Mucosa of stomach (tissue), 1 donor: ENCODE measurements around the gene CABLES1.

ENCODE experiments used
- H3K27me3 ChIP-seq: one replicate; pipeline ENCODE4 v1.7.0; 2013; ENCODE audit warnings: mild to moderate bottlenecking, low read length; ENCODE audit not compliant: control insufficient read depth, insufficient read depth
- H3K36me3 ChIP-seq: one replicate; pipeline ENCODE4 v1.7.0; 2013; ENCODE audit warnings: low read length; ENCODE audit not compliant: control insufficient read depth, insufficient read depth
- H3K4me1 ChIP-seq: one replicate; pipeline ENCODE4 v1.7.0; 2013; ENCODE audit warnings: mild to moderate bottlenecking, low read length; ENCODE audit not compliant: control insufficient read depth, insufficient read depth
- H3K4me3 ChIP-seq: one replicate; pipeline ENCODE4 v1.7.0; 2013; ENCODE audit warnings: low read length
- H3K9ac ChIP-seq: one replicate; pipeline ENCODE4 v1.7.0; 2013; ENCODE audit warnings: mild to moderate bottlenecking, low read length, moderate library complexity
- H3K9me3 ChIP-seq: one replicate; pipeline ENCODE4 v1.7.0; 2013; ENCODE audit warnings: mild to moderate bottlenecking, low read length, moderate library complexity; ENCODE audit not compliant: control insufficient read depth
- donor health status: Pancreatic carcinoma.

CABLES1 gene

GRCh38 chr18:23115683-23116096 is 19.6 kb upstream of the CABLES1 start:
- H3K4me1 ChIP-seq = peaks cover 19% of the 10 kb centered on the region
- H3K27me3 ChIP-seq = no peaks in the 10 kb centered on the region
- H3K36me3 ChIP-seq = no peaks in the 10 kb centered on the region
- no peak overlapping the region for H3K4me3 ChIP-seq
- H3K9me3 ChIP-seq = no peaks in the 10 kb centered on the region
- no peak overlapping the region for H3K9ac ChIP-seq

- Histone ChIP-seq H3K9ac (no peak overlapping the region), H3K4me3 (no peak overlapping the region), H3K9me3 (no peaks in the 10 kb centered on the region), H3K4me1 (peaks cover 3% of the 10 kb centered on the region), H3K27me3 (no peaks in the 10 kb centered on the region), H3K36me3 (no peaks in the 10 kb centered on the region)
Measured at GRCh38 chr18:23121133-23121532, 14.2 kb upstream of the CABLES1 start.

GRCh38 chr18:23122334-23123229 is 12.7 kb upstream of the CABLES1 start:
- no peaks in the 10 kb centered on the region for H3K4me1 ChIP-seq
- H3K36me3 ChIP-seq = no peaks in the 10 kb centered on the region
- no peak overlapping the region for H3K9ac ChIP-seq
- H3K27me3 ChIP-seq = no peaks in the 10 kb centered on the region
- H3K9me3 ChIP-seq = no peaks in the 10 kb centered on the region
- no peak overlapping the region for H3K4me3 ChIP-seq

GRCh38 chr18:23126376-23127056 is 8.8 kb upstream of the CABLES1 start:
- H3K36me3 ChIP-seq = no peaks in the 10 kb centered on the region
- H3K27me3 ChIP-seq = no peaks in the 10 kb centered on the region
- H3K4me3 ChIP-seq = no peak overlapping the region
- H3K9ac ChIP-seq = no peak overlapping the region
- no peaks in the 10 kb centered on the region for H3K9me3 ChIP-seq
- H3K4me1 ChIP-seq = peaks cover 10% of the 10 kb centered on the region

GRCh38 chr18:23127090-23127489 is 8.2 kb upstream of the CABLES1 start:
- H3K27me3 ChIP-seq = no peaks in the 10 kb centered on the region
- no peaks in the 10 kb centered on the region for H3K36me3 ChIP-seq
- no peak overlapping the region for H3K9ac ChIP-seq
- no peaks in the 10 kb centered on the region for H3K9me3 ChIP-seq
- no peak overlapping the region for H3K4me3 ChIP-seq
- peaks cover 10% of the 10 kb centered on the region for H3K4me1 ChIP-seq

GRCh38 chr18:23129355-23130002 is 5.8 kb upstream of the CABLES1 start:
- H3K4me1 ChIP-seq = peaks cover 16% of the 10 kb centered on the region
- no peak overlapping the region for H3K9ac ChIP-seq
- H3K27me3 ChIP-seq = no peaks in the 10 kb centered on the region
- H3K36me3 ChIP-seq = no peaks in the 10 kb centered on the region
- no peak overlapping the region for H3K4me3 ChIP-seq
- no peaks in the 10 kb centered on the region for H3K9me3 ChIP-seq

GRCh38 chr18:23131693-23132319 is 3.5 kb upstream of the CABLES1 start:
- Histone ChIP-seq H3K9me3 (no peaks in the 10 kb centered on the region), H3K9ac (no peak overlapping the region), H3K4me3 (no peak overlapping the region), H3K4me1 (peaks cover 20% of the 10 kb centered on the region), H3K27me3 (no peaks in the 10 kb centered on the region), H3K36me3 (no peaks in the 10 kb centered on the region)

GRCh38 chr18:23133860-23134779 is 1.2 kb upstream of the CABLES1 start:
- Histone ChIP-seq H3K4me3 (peak overlapping the region; percentile 26), H3K4me1 (peaks cover 32% of the 10 kb centered on the region), H3K9ac (peak overlapping the region; percentile 55), H3K9me3 (no peaks in the 10 kb centered on the region), H3K27me3 (no peaks in the 10 kb centered on the region), H3K36me3 (no peaks in the 10 kb centered on the region)

- Histone ChIP-seq H3K27me3 (no peaks in the 10 kb centered on the region), H3K4me3 (peak overlapping the region; percentile 48), H3K36me3 (no peaks in the 10 kb centered on the region), H3K9ac (peak overlapping the region; percentile 55), H3K9me3 (no peaks in the 10 kb centered on the region), H3K4me1 (peaks cover 26% of the 10 kb centered on the region)
Measured at GRCh38 chr18:23135550-23136325, 453 bp downstream of the CABLES1 start.

- H3K9ac ChIP-seq = peak overlapping the region; percentile 55
Measured at GRCh38 chr18:23136326-23137096, 1.2 kb downstream of the CABLES1 start.

More at GRCh38 chr18:23136326-23137096, 1.2 kb downstream of the CABLES1 start:
- H3K4me3 ChIP-seq = peak overlapping the region; percentile 48
- H3K36me3 ChIP-seq = no peaks in the 10 kb centered on the region
- H3K4me1 ChIP-seq = peaks cover 32% of the 10 kb centered on the region
- H3K9me3 ChIP-seq = no peaks in the 10 kb centered on the region
- H3K27me3 ChIP-seq = no peaks in the 10 kb centered on the region
